ENCODE data around the gene FANCC. TPM values are rescaled to one million over a fixed set of nuclear protein-coding genes. Genes with fewer than 3 reads are reported as not detected.

The FANCC gene
- total and polyA plus RNA-seq, 2 of the 8 experiments (the other 6 are each of a cell fraction or from before 2014, with no cell fraction given): 7.8 to 15.2 TPM

DNA sequence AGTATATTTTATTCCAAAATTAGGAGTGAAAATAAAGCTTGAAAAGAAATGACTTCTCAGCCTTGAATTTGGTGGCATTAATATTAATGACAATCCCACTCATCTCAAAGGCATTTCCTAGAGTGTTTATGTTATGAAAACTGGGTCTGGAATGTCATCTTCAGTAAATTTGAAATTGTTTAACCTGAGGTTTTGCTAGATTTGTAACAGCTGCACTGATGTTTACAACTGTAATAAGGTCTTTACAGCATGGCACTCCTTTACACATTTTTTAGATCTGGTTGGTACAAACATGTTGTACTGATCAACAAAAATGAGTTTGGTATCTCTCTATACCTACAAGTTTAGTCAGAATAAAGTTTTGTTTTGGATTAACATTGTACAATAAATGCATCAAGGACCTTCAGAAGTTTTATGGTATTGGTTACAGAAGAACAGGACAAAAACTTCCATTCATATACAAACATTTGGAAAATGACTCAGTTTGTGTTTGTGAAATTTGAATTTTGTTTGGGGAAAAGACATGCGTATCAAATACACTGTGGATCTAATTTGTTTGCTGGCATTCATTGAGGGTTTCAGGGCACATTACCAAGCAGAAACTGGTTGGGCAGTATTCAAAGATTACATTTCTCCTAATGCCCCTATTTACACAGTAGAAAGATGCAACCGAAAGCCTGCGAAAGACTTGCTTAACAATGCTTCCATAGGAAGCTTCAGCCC lies 11.6 kb downstream of the FANCC start:
- no peak overlapping the region for H2BK15ac ChIP-seq (ENCODE audit: low read length)
- ChIA-PET POLR2A (ENCODE audit: partially characterized antibody) (interaction anchor here (1.0 to 1.3 kb wide), 2 partner anchors 11 to 13 kb away, joined by 4 read pairs; no protein-coding TSS in a partner anchor), CTCF (ENCODE audit: partially characterized antibody) (interaction anchor here (0.8 to 1.1 kb wide), 3 partner anchors 31 to 41 kb away, joined by 3 read pairs; no protein-coding TSS in a partner anchor)
- no peak overlapping the region for H4K91ac ChIP-seq (replicated peaks; ENCODE audit: insufficient read length, low read length)
- H2BK12ac ChIP-seq (ENCODE audit: low read depth, low read length): no peak overlapping the region
- H4K5ac ChIP-seq (ENCODE audit: insufficient read length, low read depth, low read length): no peak overlapping the region
- no peaks in the 10 kb centered on the region for H3K27me3 ChIP-seq (replicated peaks in 1 of 4; ENCODE audit: control insufficient read depth in 3 of 4, extremely low read depth in 1 of 4, insufficient read depth in 3 of 4, low read length in 3 of 4)
- DNase-seq (ENCODE audit: low read depth in 1 of 2, low spot score in 2 of 2) (no peak), FAIRE-seq (no peak)
- no peak overlapping the region for H2BK120ac ChIP-seq (replicated peaks; ENCODE audit: low read depth, low read length)
- no peak overlapping the region for H4K8ac ChIP-seq (ENCODE audit: extremely low read depth, insufficient read depth, low read length)
- H3K79me2 ChIP-seq (ENCODE audit: control insufficient read depth in 1 of 2, insufficient read depth in 2 of 2, low read length in 2 of 2): peaks cover 0 to 11% of the 10 kb centered on the region in 2 experiments; a peak in 2 of 4 replicates
- no peaks in the 10 kb centered on the region for H3K9me3 ChIP-seq (ENCODE audit: insufficient read depth in 2 of 2, low read depth in 1 of 2, low read length in 1 of 2)
- no peak overlapping the region for H2AFZ ChIP-seq (ENCODE audit: low read length)
- H3K14ac ChIP-seq (ENCODE audit: insufficient read length): no peak overlapping the region
- no peak overlapping the region for H3K56ac ChIP-seq (replicated peaks; ENCODE audit: insufficient read length, low read depth, low read length)
- no peak overlapping the region for H3K9ac ChIP-seq (replicated peaks in 1 of 4; ENCODE audit: extremely low read depth in 1 of 4, low read depth in 3 of 4, low read length in 3 of 4)
- H4K20me1 ChIP-seq (replicated peaks in 1 of 2; ENCODE audit: control insufficient read depth in 1 of 2, insufficient read depth in 2 of 2, low read length in 2 of 2): no peaks in the 10 kb centered on the region
- no peak overlapping the region for H3K23ac ChIP-seq (ENCODE audit: insufficient read length)
- no peak overlapping the region for H2BK5ac ChIP-seq (ENCODE audit: low read depth, low read length)
- H3K36me3 ChIP-seq (ENCODE audit: control insufficient read depth in 2 of 4, insufficient read depth in 4 of 4, low read length in 3 of 4): no peaks in the 10 kb centered on the region
- no peak overlapping the region for H2AK5ac ChIP-seq (ENCODE audit: low read depth, low read length)
- H3K18ac ChIP-seq (ENCODE audit: extremely low read depth, low read length): no peak overlapping the region
- H3K4me3 ChIP-seq (ENCODE audit: extremely low read depth in 1 of 4, insufficient read depth in 2 of 4, low read depth in 3 of 4, low read length in 4 of 4): no peak overlapping the region
- peaks cover 0 to 3% (median 3%) of the 10 kb centered on the region in 4 experiments; a peak in 3 of 7 replicates for H3K4me1 ChIP-seq (replicated peaks in 1 of 4; ENCODE audit: control insufficient read depth in 3 of 4, insufficient read depth in 4 of 4, low read length in 3 of 4)
- 84% methylated on average over 3 of the region's 3 CpGs; no CpG with 5 or more reads in 1 of the 2 experiments for WGBS, 2 experiments (ENCODE audit: extremely low coverage in 1 of 2, insufficient coverage in 1 of 2, insufficient read length in 1 of 2, insufficient replicate concordance in 2 of 2, low coverage in 1 of 2, low lambda C conversion rate in 2 of 2, missing lambda C conversion rate in 1 of 2)
- H3K4ac ChIP-seq (replicated peaks; ENCODE audit: insufficient read length, low read depth, low read length): no peak overlapping the region
- H3K27ac ChIP-seq (ENCODE audit: low read depth, low read length): no peak overlapping the region
- no peak overlapping the region for H3K4me2 ChIP-seq (ENCODE audit: insufficient read depth in 1 of 2, low read depth in 2 of 2, low read length in 2 of 2)
- no peaks in the 10 kb centered on the region; the same call in 1 of the 2 replicates for H3K79me1 ChIP-seq (ENCODE audit: low read depth, low read length)
- H3K23me2 ChIP-seq (ENCODE audit: low read depth, low read length): no peaks in the 10 kb centered on the region
- no peak overlapping the region for H2BK20ac ChIP-seq (ENCODE audit: low read length)
- TF ChIP-seq GABPA (IDR thresholded peaks at IDR 0.05; ENCODE audit: borderline replicate concordance, insufficient read depth, low read length) (no peak), EP300 (IDR thresholded peaks at IDR 0.05; ENCODE audit: borderline replicate concordance in 1 of 2, low read depth in 2 of 2, low read length in 2 of 2) (no peak), SIRT6 (IDR thresholded peaks at IDR 0.05; ENCODE audit: low read length) (no peak), CHD2 (IDR thresholded peaks at IDR 0.05; ENCODE audit: low read length) (no peak), CREB1 (IDR thresholded peaks at IDR 0.05) (no peak), SIX5 (IDR thresholded peaks at IDR 0.05; ENCODE audit: low read depth, low read length) (no peak)
- TF ChIP-seq, protein P1, sequence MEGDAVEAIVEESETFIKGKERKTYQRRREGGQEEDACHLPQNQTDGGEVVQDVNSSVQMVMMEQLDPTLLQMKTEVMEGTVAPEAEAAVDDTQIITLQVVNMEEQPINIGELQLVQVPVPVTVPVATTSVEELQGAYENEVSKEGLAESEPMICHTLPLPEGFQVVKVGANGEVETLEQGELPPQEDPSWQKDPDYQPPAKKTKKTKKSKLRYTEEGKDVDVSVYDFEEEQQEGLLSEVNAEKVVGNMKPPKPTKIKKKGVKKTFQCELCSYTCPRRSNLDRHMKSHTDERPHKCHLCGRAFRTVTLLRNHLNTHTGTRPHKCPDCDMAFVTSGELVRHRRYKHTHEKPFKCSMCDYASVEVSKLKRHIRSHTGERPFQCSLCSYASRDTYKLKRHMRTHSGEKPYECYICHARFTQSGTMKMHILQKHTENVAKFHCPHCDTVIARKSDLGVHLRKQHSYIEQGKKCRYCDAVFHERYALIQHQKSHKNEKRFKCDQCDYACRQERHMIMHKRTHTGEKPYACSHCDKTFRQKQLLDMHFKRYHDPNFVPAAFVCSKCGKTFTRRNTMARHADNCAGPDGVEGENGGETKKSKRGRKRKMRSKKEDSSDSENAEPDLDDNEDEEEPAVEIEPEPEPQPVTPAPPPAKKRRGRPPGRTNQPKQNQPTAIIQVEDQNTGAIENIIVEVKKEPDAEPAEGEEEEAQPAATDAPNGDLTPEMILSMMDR (IDR thresholded peaks at IDR 0.05; ENCODE audit: control extremely low read depth in 1 of 3, insufficient read depth in 1 of 3, low read depth in 1 of 3, low read length in 3 of 3): no peak
- TF ChIP-seq, protein P2, sequence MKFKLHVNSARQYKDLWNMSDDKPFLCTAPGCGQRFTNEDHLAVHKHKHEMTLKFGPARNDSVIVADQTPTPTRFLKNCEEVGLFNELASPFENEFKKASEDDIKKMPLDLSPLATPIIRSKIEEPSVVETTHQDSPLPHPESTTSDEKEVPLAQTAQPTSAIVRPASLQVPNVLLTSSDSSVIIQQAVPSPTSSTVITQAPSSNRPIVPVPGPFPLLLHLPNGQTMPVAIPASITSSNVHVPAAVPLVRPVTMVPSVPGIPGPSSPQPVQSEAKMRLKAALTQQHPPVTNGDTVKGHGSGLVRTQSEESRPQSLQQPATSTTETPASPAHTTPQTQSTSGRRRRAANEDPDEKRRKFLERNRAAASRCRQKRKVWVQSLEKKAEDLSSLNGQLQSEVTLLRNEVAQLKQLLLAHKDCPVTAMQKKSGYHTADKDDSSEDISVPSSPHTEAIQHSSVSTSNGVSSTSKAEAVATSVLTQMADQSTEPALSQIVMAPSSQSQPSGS (IDR thresholded peaks at IDR 0.05; ENCODE audit: low read length): no peak
